ENCODE data around the gene RNF212B. TPM values are rescaled to one million over a fixed set of nuclear protein-coding genes. Genes with fewer than 3 reads are reported as not detected.
A peak's percentile ranks its signal among the peaks of the same experiment; 100 is the strongest.

RNF212B gene
- polyA plus RNA-seq, 1 donor from 2014 or later: not detected

DNA sequence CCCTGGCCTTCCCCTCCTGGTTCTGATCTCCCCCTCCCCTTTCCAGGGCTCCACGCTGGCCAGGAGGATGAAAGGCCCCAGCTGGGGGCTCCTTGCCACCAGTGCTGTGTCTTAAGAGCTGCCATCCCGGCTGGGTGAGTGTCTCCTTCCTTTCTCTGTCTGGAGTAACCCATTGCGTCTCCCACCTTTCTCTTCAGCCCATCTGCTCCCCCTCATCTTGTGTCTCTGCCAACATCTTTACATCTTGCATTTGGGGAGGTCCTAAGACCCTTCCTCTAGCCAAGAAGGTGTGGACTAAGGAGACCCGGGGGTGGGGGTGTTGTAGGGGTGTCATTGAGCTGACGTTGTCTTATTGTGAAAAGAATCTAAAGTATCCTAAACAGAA is 69.4 kb downstream of the RNF212B start:
- Histone ChIP-seq H2AFZ (ENCODE audit: low read depth, low read length) (peak overlapping the region; percentile 88), H3K4me3 (ENCODE audit: low read length) (peak overlapping the region; percentile 84), H3K4me2 (ENCODE audit: low read length) (peak overlapping the region; percentile 92), H3K36me3 (ENCODE audit: insufficient read depth, low read length) (no peaks in the 10 kb centered on the region), H3K9me3 (ENCODE audit: low read length) (no peaks in the 10 kb centered on the region), H3K27ac (ENCODE audit: low read length) (peak overlapping the region; percentile 84), H3F3A (ENCODE audit: insufficient read depth, low read length, poor library complexity, severe bottlenecking) (peaks cover 7% of the 10 kb centered on the region), H3K27me3 (ENCODE audit: insufficient read depth, low read depth, low read length) (no peaks in the 10 kb centered on the region), H4K20me1 (ENCODE audit: insufficient read depth) (no peaks in the 10 kb centered on the region), H3K9ac (ENCODE audit: low read length) (peak overlapping the region; percentile 96), H3K9me2 (ENCODE audit: insufficient read depth, low read length) (no peaks in the 10 kb centered on the region), H3K79me2 (replicated peaks; ENCODE audit: insufficient read depth, low read length) (peaks cover 25% of the 10 kb centered on the region)
- TF ChIP-seq, protein P1, sequence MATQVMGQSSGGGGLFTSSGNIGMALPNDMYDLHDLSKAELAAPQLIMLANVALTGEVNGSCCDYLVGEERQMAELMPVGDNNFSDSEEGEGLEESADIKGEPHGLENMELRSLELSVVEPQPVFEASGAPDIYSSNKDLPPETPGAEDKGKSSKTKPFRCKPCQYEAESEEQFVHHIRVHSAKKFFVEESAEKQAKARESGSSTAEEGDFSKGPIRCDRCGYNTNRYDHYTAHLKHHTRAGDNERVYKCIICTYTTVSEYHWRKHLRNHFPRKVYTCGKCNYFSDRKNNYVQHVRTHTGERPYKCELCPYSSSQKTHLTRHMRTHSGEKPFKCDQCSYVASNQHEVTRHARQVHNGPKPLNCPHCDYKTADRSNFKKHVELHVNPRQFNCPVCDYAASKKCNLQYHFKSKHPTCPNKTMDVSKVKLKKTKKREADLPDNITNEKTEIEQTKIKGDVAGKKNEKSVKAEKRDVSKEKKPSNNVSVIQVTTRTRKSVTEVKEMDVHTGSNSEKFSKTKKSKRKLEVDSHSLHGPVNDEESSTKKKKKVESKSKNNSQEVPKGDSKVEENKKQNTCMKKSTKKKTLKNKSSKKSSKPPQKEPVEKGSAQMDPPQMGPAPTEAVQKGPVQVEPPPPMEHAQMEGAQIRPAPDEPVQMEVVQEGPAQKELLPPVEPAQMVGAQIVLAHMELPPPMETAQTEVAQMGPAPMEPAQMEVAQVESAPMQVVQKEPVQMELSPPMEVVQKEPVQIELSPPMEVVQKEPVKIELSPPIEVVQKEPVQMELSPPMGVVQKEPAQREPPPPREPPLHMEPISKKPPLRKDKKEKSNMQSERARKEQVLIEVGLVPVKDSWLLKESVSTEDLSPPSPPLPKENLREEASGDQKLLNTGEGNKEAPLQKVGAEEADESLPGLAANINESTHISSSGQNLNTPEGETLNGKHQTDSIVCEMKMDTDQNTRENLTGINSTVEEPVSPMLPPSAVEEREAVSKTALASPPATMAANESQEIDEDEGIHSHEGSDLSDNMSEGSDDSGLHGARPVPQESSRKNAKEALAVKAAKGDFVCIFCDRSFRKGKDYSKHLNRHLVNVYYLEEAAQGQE (IDR thresholded peaks at IDR 0.05; ENCODE audit: borderline replicate concordance): peak; percentile 5
- no peak for TF ChIP-seq EZH2 (IDR thresholded peaks at IDR 0.05; ENCODE audit: borderline replicate concordance, insufficient read depth, low read length, poor library complexity, severe bottlenecking)

DNA sequence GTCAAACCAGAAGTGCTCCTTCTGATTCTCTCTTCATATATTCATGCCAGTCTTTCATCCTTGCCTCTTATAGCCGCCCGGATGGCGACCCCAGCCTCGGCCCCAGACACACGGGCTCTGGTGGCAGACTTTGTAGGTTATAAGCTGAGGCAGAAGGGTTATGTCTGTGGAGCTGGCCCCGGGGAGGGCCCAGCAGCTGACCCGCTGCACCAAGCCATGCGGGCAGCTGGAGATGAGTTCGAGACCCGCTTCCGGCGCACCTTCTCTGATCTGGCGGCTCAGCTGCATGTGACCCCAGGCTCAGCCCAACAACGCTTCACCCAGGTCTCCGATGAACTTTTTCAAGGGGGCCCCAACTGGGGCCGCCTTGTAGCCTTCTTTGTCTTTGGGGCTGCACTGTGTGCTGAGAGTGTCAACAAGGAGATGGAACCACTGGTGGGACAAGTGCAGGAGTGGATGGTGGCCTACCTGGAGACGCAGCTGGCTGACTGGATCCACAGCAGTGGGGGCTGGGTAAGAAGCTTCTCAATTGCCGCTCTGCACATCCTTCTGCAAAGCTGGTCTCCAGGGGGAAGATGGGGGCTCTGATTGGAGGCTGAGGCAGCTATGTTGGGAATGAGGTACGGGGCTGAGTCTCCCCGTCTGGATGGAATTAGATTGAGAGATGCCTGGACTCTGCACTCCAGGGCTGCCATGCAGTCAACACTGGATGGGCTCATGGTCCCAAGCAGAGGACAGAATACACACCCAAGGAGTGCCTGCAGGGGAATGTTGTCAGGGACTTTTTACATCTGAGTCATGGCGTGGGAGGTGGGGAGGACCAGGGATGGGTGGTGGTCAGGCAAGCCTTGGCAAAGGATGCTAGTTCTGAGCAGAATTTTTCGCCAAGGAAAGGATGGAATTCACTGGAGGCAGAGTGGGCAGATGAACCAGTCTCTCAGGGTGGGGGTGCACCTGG is 70.2 kb downstream of the RNF212B start:
- H3K9me2 ChIP-seq (ENCODE audit: insufficient read depth, low read length): no peaks in the 10 kb centered on the region
- H3F3A ChIP-seq (ENCODE audit: insufficient read depth, low read length, poor library complexity, severe bottlenecking): peaks cover 3% of the 10 kb centered on the region
- peak overlapping the region; percentile 92 for H3K4me2 ChIP-seq (ENCODE audit: low read length)
- TF ChIP-seq SMC3 (conservative IDR thresholded peaks at IDR 0.05; ENCODE audit: poor library complexity): no peak
- TF ChIP-seq, protein P2, sequence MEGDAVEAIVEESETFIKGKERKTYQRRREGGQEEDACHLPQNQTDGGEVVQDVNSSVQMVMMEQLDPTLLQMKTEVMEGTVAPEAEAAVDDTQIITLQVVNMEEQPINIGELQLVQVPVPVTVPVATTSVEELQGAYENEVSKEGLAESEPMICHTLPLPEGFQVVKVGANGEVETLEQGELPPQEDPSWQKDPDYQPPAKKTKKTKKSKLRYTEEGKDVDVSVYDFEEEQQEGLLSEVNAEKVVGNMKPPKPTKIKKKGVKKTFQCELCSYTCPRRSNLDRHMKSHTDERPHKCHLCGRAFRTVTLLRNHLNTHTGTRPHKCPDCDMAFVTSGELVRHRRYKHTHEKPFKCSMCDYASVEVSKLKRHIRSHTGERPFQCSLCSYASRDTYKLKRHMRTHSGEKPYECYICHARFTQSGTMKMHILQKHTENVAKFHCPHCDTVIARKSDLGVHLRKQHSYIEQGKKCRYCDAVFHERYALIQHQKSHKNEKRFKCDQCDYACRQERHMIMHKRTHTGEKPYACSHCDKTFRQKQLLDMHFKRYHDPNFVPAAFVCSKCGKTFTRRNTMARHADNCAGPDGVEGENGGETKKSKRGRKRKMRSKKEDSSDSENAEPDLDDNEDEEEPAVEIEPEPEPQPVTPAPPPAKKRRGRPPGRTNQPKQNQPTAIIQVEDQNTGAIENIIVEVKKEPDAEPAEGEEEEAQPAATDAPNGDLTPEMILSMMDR (IDR thresholded peaks at IDR 0.05; ENCODE audit: poor library complexity, severe bottlenecking): no peak
- no peak for TF ChIP-seq EZH2 (IDR thresholded peaks at IDR 0.05; ENCODE audit: borderline replicate concordance, insufficient read depth, low read length, poor library complexity, severe bottlenecking)
- TF ChIP-seq POLR2AphosphoS5 (IDR thresholded peaks at IDR 0.05): no peak
- TF ChIP-seq RAD21 (conservative IDR thresholded peaks at IDR 0.05): no peak
- TF ChIP-seq EP300 (conservative IDR thresholded peaks at IDR 0.05; ENCODE audit: poor library complexity, severe bottlenecking): no peak
- no peaks in the 10 kb centered on the region for H3K36me3 ChIP-seq (ENCODE audit: insufficient read depth, low read length)
- no peaks in the 10 kb centered on the region for H3K27me3 ChIP-seq (ENCODE audit: insufficient read depth, low read depth, low read length)
- H3K27ac ChIP-seq (ENCODE audit: low read length): peak overlapping the region; percentile 84
- H3K4me3 ChIP-seq (ENCODE audit: low read length): peak overlapping the region; percentile 84
- H3K79me2 ChIP-seq (replicated peaks; ENCODE audit: insufficient read depth, low read length): peaks cover 25% of the 10 kb centered on the region
- no peaks in the 10 kb centered on the region for H4K20me1 ChIP-seq (ENCODE audit: insufficient read depth)
- H3K9ac ChIP-seq (ENCODE audit: low read length): peak overlapping the region; percentile 96
- no peaks in the 10 kb centered on the region for H3K9me3 ChIP-seq (ENCODE audit: low read length)
- H2AFZ ChIP-seq (ENCODE audit: low read depth, low read length): no peak overlapping the region
